ENCODE data around the gene RNF144A.

DNA sequence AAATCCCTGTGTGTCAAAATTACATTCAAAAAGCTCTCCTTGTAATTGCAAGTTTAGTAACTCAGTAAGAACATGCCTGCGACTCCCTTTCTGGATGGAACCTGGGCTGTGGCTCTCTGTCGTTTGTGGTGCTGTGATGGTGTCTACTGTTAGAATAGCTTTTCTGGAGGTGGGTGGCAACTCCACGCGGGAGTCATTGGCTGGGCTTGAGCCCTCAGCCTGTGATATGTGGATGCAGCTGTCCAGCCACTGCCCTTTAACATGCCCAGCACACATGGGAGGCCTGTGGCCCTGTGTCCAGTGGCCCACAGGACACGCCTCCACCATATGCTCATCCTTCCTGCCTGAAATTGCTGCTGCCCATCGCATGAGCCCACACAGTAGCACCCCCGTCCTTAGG lies 124.2 kb downstream of the RNF144A start:
- TF ChIP-seq POLR2A (IDR thresholded peaks at IDR 0.05) (no peak), EP300 (IDR thresholded peaks at IDR 0.05) (no peak), POLR2AphosphoS5 (IDR thresholded peaks at IDR 0.05) (no peak)
- TF ChIP-seq, protein P1, sequence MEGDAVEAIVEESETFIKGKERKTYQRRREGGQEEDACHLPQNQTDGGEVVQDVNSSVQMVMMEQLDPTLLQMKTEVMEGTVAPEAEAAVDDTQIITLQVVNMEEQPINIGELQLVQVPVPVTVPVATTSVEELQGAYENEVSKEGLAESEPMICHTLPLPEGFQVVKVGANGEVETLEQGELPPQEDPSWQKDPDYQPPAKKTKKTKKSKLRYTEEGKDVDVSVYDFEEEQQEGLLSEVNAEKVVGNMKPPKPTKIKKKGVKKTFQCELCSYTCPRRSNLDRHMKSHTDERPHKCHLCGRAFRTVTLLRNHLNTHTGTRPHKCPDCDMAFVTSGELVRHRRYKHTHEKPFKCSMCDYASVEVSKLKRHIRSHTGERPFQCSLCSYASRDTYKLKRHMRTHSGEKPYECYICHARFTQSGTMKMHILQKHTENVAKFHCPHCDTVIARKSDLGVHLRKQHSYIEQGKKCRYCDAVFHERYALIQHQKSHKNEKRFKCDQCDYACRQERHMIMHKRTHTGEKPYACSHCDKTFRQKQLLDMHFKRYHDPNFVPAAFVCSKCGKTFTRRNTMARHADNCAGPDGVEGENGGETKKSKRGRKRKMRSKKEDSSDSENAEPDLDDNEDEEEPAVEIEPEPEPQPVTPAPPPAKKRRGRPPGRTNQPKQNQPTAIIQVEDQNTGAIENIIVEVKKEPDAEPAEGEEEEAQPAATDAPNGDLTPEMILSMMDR (IDR thresholded peaks at IDR 0.05) = no peak
